Measurements from ENCODE around the gene CBX7. TPM values are rescaled to one million over a fixed set of nuclear protein-coding genes. Genes with fewer than 3 reads are reported as not detected.

CBX7 gene
- total and polyA plus RNA-seq, 2 of the 4 experiments (the other 2 are of a cell fraction): 0.90 to 3.6 TPM

DNA sequence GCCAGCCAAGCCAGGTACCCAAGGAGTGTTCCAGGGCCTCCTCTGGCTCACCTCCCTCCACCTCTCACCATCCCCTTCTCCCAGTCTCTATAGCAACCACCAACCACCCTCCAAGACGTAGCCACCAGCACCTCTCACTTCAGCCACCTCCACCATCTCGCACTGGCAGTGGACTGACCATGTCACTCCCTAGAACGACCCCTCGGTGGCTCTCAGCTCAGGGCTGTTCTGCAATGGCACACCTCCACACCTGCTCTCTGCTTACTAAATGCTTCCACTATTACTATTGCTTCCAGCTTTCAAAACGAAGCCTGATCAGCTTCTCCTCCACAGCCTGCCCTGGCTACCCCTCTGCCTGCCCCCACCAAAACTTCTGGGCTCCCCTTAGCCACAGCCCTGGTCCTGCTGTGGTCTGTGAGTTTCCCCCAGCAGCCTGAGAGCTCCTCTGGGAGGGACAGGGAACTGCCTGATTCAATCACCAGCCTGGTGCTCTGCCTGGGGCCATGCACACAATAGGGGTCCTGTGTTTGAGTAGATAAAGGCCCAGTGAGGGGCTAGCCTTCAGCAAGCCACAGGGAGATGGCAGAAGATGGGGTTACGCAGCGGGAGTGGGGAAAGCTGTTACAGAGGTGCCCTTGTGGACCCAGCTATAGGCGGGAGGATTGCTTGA lies 17.5 kb upstream of the CBX7 start (continued):
- TF ChIP-seq MAZ (IDR thresholded peaks at IDR 0.05; ENCODE audit: borderline replicate concordance, low read depth, low read length): no peak
- no peak for TF ChIP-seq SMC3 (IDR thresholded peaks at IDR 0.05; ENCODE audit: low read depth, low read length)
- TF ChIP-seq, protein P1, sequence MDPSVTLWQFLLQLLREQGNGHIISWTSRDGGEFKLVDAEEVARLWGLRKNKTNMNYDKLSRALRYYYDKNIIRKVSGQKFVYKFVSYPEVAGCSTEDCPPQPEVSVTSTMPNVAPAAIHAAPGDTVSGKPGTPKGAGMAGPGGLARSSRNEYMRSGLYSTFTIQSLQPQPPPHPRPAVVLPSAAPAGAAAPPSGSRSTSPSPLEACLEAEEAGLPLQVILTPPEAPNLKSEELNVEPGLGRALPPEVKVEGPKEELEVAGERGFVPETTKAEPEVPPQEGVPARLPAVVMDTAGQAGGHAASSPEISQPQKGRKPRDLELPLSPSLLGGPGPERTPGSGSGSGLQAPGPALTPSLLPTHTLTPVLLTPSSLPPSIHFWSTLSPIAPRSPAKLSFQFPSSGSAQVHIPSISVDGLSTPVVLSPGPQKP (IDR thresholded peaks at IDR 0.05; ENCODE audit: borderline replicate concordance, low read depth, low read length): no peak

DNA sequence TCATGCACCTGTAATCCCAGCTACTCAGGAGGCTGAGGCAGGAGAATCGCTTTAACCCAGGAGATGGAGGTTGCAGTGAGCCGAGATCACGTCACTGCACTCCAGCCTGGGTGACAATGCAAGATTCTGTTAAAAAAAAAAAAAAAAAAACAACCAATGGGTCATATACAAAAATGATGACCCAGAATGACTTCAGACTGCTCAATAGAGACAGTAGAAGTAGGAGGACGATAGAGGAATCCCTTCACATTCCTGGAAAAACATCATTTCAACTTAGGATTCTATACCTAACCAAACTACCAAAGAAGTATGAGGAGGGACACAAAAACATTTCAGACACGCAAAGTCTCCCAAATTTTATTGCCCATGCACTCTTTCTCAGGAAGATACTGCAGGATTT lies 14.1 kb upstream of the CBX7 start:
- in situ Hi-C loops (cut with MboI; ENCODE audit: low sequenced_read_pairs): loop anchor here (5.0 to 25.0 kb wide), 2 partner anchors 346 to 871 kb away; no protein-coding TSS in a partner anchor
- Histone ChIP-seq H4K8ac (ENCODE audit: low read depth in 2 of 2, low read length in 2 of 2) (no peak overlapping the region), H4K91ac (ENCODE audit: insufficient read depth, low read depth, low read length) (no peak overlapping the region), H2BK20ac (ENCODE audit: low read depth, low read length) (no peak overlapping the region), H3K9me3 (ENCODE audit: control insufficient read depth, insufficient read depth, low read length) (no peaks in the 10 kb centered on the region), H3K36me3 (ENCODE audit: control insufficient read depth, insufficient read depth, low read length) (no peaks in the 10 kb centered on the region), H3K4me3 (ENCODE audit: insufficient read depth, low read depth, low read length) (no peak overlapping the region), H4K20me1 (ENCODE audit: insufficient read depth, low read length) (no peaks in the 10 kb centered on the region), H3K4ac (ENCODE audit: low read depth, low read length) (no peak overlapping the region), H2BK5ac (ENCODE audit: low read depth, low read length, poor library complexity, severe bottlenecking) (no peak overlapping the region), H2BK15ac (ENCODE audit: low read depth, low read length) (no peak overlapping the region), H3K79me1 (ENCODE audit: low read depth in 1 of 2, low read length in 2 of 2) (peaks cover 0 to 4% of the 10 kb centered on the region in 2 experiments; a peak in 1 of 4 replicates), H3K56ac (ENCODE audit: extremely low read depth, insufficient read depth, low read length) (no peak overlapping the region), H4K5ac (ENCODE audit: low read depth, low read length) (no peak overlapping the region), H3K9ac (ENCODE audit: low read depth, low read length) (no peak overlapping the region), H3K9me1 (ENCODE audit: insufficient read depth, low read length) (no peaks in the 10 kb centered on the region), H3K18ac (ENCODE audit: low read depth, low read length) (no peak overlapping the region), H3K4me2 (ENCODE audit: low read depth, low read length) (no peak overlapping the region), H3K27me3 (ENCODE audit: control insufficient read depth, insufficient read depth, low read length) (peaks cover 2% of the 10 kb centered on the region; the same call in 1 of the 2 replicates), H3K27ac (ENCODE audit: insufficient read depth, low read length) (no peak overlapping the region), H2BK120ac (ENCODE audit: low read depth, low read length) (no peak overlapping the region), H2AFZ (replicated peaks; ENCODE audit: low read length, poor library complexity) (no peak overlapping the region), H2AK9ac (replicated peaks; ENCODE audit: low read depth, low read length, poor library complexity) (no peak overlapping the region), H3K4me1 (ENCODE audit: control insufficient read depth, insufficient read depth, low read length) (peaks cover 3% of the 10 kb centered on the region), H3K23ac (ENCODE audit: low read depth, low read length) (no peak overlapping the region), H2AK5ac (ENCODE audit: low read depth, low read length) (no peak overlapping the region), H3K14ac (replicated peaks; ENCODE audit: low read depth, low read length) (no peak overlapping the region)
- dilution Hi-C loops (cut with HindIII; ENCODE audit: low sequenced_read_pairs, unreplicated experiment): no loop called here
- BruUV-seq (replicated peaks): no TSS peak
- ChIA-PET CTCF (no interaction called here), POLR2A (ENCODE audit: unreplicated experiment) (no interaction called here)
- intact Hi-C loops (cut with micrococcal nuclease): no loop called here
- ATAC-seq (ENCODE audit: low read depth) (no peak), DNase-seq (no peak)
- WGBS, 2 experiments (ENCODE audit: extremely low coverage in 2 of 2, insufficient read length in 1 of 2): no CpG with 5 or more reads among the region's 5 CpGs
- TF ChIP-seq MAZ (IDR thresholded peaks at IDR 0.05; ENCODE audit: borderline replicate concordance, low read depth, low read length) (no peak), FOS (IDR thresholded peaks at IDR 0.05; ENCODE audit: low read depth, low read length) (no peak), RAD21 (IDR thresholded peaks at IDR 0.05; ENCODE audit: low read length) (no peak), CHD1 (IDR thresholded peaks at IDR 0.05; ENCODE audit: low read depth, low read length) (no peak), CEBPB (IDR thresholded peaks at IDR 0.05; ENCODE audit: low read depth, low read length) (no peak), BHLHE40 (IDR thresholded peaks at IDR 0.05; ENCODE audit: low read depth, low read length) (no peak), NFE2L2 (IDR thresholded peaks at IDR 0.05; ENCODE audit: low read depth, low read length) (no peak), POLR2A (IDR thresholded peaks at IDR 0.05; ENCODE audit: low read depth, low read length) (no peak), RCOR1 (IDR thresholded peaks at IDR 0.05; ENCODE audit: insufficient replicate concordance, low read length) (no peak), RFX5 (IDR thresholded peaks at IDR 0.05; ENCODE audit: low read depth, low read length) (no peak), MXI1 (IDR thresholded peaks at IDR 0.05; ENCODE audit: borderline replicate concordance, low read depth, low read length) (no peak), SMC3 (IDR thresholded peaks at IDR 0.05; ENCODE audit: low read depth, low read length) (no peak)
- TF ChIP-seq, protein P2, sequence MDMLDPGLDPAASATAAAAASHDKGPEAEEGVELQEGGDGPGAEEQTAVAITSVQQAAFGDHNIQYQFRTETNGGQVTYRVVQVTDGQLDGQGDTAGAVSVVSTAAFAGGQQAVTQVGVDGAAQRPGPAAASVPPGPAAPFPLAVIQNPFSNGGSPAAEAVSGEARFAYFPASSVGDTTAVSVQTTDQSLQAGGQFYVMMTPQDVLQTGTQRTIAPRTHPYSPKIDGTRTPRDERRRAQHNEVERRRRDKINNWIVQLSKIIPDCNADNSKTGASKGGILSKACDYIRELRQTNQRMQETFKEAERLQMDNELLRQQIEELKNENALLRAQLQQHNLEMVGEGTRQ (IDR thresholded peaks at IDR 0.05; ENCODE audit: low read depth, low read length): no peak
- TF ChIP-seq, protein P1 (IDR thresholded peaks at IDR 0.05; ENCODE audit: borderline replicate concordance, low read depth, low read length): no peak

Data from IMR-90 (cell line).